ENCODE results near the gene DVL2. TPM values are rescaled to one million over a fixed set of nuclear protein-coding genes. Genes with fewer than 3 reads are reported as not detected.
"Not testable (repeated sequence)": the region's sequence is repeated elsewhere in the genome, so short reads cannot be mapped to it uniquely, and the experiment has no call there.

The DVL2 gene
- total RNA-seq, 1 donor from 2014 or later, result 10.0 TPM

DNA sequence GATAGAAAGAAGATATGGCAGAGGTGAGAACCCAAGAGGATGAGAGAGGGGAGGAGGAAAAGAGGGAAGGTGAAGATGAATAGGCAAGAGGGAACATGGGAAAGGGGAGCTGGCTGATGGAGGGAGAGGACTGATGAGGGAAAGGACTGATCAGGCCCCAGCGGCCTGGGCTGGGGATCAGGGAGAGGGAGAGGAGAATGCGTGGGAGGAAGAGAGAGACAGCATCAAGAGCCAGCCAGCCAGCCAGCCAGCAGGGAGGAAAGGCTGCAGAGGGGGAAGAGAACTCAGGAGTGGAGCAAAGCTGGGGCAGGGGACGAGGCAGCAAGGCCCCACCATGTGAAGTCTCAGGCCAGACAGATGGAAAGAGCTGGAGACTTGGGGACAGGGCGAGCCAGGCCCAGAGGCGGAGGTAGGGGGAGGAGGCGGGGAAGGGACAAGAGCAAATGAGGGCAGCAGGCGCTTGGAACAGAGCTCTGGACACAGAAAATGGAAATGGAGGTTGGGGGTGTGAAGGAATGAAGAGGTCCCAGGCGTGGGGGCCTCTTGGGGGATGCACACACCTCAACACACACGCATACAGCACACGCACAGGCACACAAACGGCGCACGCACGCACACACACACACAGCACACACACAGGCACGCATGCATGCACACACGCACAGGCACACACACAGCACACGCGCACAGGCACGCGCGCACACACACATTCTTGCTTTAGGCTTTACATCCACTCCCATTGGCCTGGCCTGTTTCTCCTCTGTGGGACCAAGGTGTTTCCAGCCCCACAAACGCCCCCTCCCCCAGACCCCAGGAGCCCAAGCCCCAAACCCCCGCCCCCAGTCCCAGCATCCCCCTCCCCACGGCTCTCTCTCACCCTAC, 27.0 kb downstream of the DVL2 start:
- ATAC-seq (no peak), DNase-seq (ENCODE audit: low spot score) (no peak)

DNA sequence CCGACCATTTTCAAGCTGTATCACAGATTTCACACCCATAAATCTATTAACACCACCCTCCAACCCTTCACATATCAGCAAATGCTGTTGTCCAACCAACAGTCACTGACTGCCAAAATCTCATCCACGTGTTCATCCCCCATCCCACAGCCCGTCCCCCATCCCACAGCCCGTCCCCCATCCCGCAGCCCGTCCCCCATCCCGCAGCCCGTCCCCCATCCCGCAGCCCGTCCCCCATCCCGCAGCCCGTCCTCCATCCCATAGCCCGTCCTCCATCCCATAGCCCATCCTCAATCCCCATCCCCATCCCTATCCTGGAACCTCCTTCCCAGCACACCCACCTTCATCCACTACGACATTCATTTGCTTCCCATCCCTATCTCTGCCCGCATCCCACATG, 28.8 kb downstream of the DVL2 start:
- DNase-seq (ENCODE audit: low spot score) (no peak), ATAC-seq (no peak)

GRCh38 chr17:7204828-7205461, 29.4 kb downstream of the DVL2 start:
- DNase-seq (ENCODE audit: low spot score), result no peak

GRCh38 chr17:7204336-7204735, 30.0 kb downstream of the DVL2 start:
- ATAC-seq (no peak), DNase-seq (ENCODE audit: low spot score) (no peak)

More at GRCh38 chr17:7204828-7205461, 29.4 kb downstream of the DVL2 start:
- ATAC-seq, result peak; percentile 78

GRCh38 chr17:7203391-7203790, 30.9 kb downstream of the DVL2 start:
- DNase-seq (ENCODE audit: low spot score), result no peak
- ATAC-seq, result no peak

GRCh38 chr17:7196651-7197401, 37.5 kb downstream of the DVL2 start:
- no peak for ATAC-seq
- no peak for DNase-seq (ENCODE audit: low spot score)

- ATAC-seq, result no peak
- DNase-seq (ENCODE audit: low spot score), result no peak
Observed at GRCh38 chr17:7195971-7196370, 38.3 kb downstream of the DVL2 start.

- DNase-seq (ENCODE audit: low spot score) (no peak), ATAC-seq (no peak)
Observed at GRCh38 chr17:7192271-7192937, 41.9 kb downstream of the DVL2 start.

DNA sequence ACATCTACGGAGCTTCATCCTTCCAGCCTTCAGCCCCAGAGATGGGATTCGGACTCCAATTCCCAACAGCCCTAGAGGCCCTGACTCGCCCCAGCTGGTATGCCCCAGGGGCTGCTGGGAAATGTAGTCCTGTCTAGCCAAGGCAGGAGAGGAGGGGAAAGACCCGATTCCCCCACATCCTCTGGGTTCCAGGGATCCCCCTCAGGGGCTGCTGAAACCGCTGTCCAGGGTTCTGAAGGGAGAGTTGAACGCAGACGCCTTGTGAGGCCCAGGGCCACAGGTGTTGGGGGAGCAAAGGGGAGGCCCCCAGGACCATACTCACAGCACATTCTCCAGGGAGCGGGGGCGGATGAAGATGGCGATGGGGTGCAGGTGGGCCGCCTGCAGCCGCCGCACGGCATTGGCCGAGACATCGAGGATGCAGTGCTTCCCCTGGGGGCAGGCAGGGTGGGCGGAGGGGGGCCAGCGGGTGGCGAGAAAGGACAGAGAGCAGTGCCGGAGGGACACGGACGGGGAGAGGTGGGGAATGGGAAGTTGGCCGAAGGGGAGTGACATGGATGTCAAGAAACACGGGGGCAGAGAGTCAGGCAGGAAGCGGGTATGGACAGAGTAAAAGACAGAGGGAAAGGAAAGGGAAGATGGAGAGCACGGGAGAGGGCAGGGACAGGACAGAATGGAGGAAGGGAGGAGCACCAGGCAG, 42.6 kb downstream of the DVL2 start:
- peak; percentile 63 for DNase-seq (ENCODE audit: low spot score)
- ATAC-seq, result peak; percentile 92

GRCh38 chr17:7191069-7191468, 43.2 kb downstream of the DVL2 start:
- no peak for ATAC-seq
- no peak for DNase-seq (ENCODE audit: low spot score)

DNA sequence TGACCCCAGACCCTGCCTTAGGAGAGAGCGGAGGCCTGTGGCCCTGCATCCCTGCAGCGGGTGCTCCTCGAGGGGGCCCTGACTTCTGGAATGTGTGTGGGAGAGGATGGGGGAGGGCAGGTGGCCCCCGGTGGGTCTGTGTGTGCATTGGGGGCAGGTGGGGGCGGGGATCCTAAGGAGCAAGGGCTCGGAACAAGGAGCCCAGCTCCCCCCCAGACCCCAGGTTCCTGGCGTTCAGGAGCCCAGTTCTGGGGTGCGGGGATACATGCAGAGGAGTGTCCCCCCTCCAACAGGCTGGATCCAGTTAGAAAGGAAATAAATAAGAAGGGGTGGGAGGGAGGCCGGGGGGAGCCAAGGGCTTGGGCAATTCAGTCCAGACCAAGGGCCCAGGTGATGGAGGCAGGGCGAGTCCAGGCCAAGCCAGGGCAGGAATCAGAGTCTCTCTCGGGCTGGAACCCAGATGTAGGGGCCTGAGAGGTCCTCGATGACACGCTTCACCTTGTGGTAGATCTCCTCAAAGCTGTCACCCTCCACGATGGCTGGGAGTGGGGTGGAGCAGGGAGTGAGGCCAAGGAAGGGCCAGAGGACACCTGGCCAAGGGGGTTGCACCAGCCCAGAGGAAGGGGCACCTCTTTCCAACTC, 43.9 kb downstream of the DVL2 start:
- no peak for ATAC-seq
- DNase-seq (ENCODE audit: low spot score), result no peak

- DNase-seq (ENCODE audit: low spot score), result no peak
Observed at GRCh38 chr17:7186241-7186640, 48.1 kb downstream of the DVL2 start.

GRCh38 chr17:7184647-7185046, 49.7 kb downstream of the DVL2 start:
- DNase-seq (ENCODE audit: low spot score) (no peak), ATAC-seq (no peak)

More at GRCh38 chr17:7186241-7186640, 48.1 kb downstream of the DVL2 start:
- peak; percentile 79 for ATAC-seq

DNA sequence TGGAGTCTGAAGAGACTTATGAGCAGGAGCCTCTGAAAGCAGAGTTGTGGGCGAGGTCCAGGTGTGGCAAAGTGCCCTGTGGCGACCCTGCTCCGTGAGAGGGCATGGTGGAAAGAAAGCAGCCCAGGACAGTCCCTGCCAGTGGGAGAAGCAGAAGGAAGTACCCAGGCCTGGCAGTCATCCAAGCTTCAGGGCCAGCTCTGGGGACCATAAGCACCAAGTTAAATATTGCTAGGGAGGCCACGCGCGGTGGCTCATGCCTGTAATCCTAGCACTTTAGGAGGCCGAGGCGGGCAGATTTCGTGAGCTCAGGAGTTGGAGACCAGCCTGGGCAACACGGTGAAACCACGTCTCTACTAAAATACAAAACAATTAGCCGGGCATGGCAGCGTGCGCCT, 50.2 kb downstream of the DVL2 start:
- ATAC-seq, result peak; percentile 57
- peak; percentile 87 for DNase-seq (ENCODE audit: low spot score)

DNA sequence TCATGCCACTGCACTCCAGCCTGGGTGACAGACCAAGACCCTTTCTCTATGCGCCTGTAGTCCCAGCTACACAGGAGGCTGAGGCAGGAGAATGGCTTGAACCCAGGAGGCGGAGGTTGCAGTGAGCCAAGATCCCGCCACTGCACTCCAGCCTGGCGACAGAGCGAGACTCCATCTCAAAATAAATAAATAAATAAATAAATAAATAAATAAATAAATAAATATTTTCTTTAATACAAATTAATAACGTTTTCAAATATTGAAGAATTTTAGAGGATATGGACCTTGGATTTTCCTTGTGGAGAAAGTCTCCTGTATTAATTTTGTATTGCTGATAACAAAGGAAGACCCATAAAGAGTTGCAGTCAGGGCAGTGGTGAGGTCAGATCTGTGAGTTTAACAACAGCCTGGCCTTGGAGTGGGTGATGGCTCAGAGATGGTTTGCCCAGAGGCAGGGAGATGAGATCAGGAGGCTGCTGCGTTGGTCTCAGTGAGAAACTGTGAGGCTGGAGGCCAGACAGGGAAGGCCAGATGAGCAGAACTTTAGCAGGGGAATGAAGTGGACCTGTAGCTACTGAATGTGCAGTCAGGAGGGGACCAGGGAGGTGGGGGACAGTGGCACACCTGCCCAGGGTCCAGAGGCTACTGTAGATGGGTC, 50.8 kb downstream of the DVL2 start:
- DNase-seq (ENCODE audit: low spot score) (no peak), ATAC-seq (peak; percentile 11)

GRCh38 chr17:7182101-7182500, 52.2 kb downstream of the DVL2 start:
- DNase-seq (ENCODE audit: low spot score); ATAC-seq: not testable (repeated sequence)

GRCh38 chr17:7179317-7180254, 54.7 kb downstream of the DVL2 start, which contains the start of gene ASGR1:
Gene ASGR1 (minus strand): TSS chr17:7179370. CDS start chr17:7178563, 807 bp downstream.
- peak; percentile 96 for DNase-seq (ENCODE audit: low spot score)
- peak; percentile 66 for ATAC-seq

- ATAC-seq (no peak), DNase-seq (ENCODE audit: low spot score) (no peak)
Observed at GRCh38 chr17:7178973-7179316, 55.4 kb downstream of the DVL2 start.

Data from left lobe of liver (tissue), 2 donors.